GM12892 (cell line): ENCODE results near the gene GPR107.

Experiments
- POLR2A ChIP-seq: IDR thresholded peaks from 2 replicates; pipeline ENCODE4 v1.6.1; 2011; ENCODE audit warnings: low read depth, low read length, control low read depth
- POLR2AphosphoS5 ChIP-seq: IDR thresholded peaks from 2 replicates; pipeline ENCODE4 v1.6.1; 2011; ENCODE audit warnings: low read depth, low read length, control low read depth
- TAF1 ChIP-seq: IDR thresholded peaks from 2 replicates; pipeline ENCODE4 v1.6.1; 2011; ENCODE audit warnings: low read depth, mild to moderate bottlenecking, control low read depth, low read length, borderline replicate concordance

DNA sequence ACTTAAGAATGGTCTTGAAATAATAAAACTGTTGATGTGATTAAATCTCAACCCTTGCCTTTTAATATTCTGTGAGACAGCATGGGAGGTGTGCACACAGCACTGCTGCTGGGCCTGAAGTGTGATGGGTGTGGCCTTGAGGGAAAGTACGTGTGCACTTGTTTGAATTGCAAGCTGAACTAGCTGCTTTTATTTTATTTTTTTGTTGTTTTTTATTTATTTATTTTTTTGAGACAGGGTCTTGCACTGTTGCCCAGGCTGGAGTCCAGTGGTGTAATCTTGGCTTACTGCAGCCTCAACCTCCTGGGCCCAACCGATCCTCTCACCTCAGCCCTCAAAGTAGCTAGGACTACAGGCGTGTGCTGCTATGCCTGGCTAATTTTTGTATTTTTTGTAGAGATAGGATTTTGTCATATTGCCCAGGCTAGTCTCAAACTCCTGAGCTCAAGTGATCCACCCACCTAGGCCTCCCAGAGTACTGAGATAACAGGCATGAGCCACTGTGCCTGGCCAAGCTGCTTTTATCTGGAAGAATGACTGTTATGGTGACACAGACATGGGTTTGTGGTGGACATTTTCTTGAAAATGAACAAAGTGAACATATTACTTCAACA is 58.9 kb downstream of the GPR107 start:
- no peak for TF ChIP-seq POLR2A
- TF ChIP-seq POLR2AphosphoS5 = no peak
- TF ChIP-seq TAF1 = no peak
